GM19240 (cell line): ENCODE measurements around the gene SPRED3.
"Not testable (repeated sequence)": the region's sequence is repeated elsewhere in the genome, so short reads cannot be mapped to it uniquely, and the experiment has no call there.

Experiments
- DNase-seq: peaks from one replicate; pipeline ENCODE4 v3.0.0; 2011; ENCODE audit warnings: low spot score; ENCODE audit not compliant: insufficient read length

The SPRED3 gene

GRCh38 chr19:38389957-38390924 is 1.7 kb downstream of the SPRED3 start:
- no peak for DNase-seq

GRCh38 chr19:38391911-38392464 is 3.5 kb downstream of the SPRED3 start:
- DNase-seq = no peak

- DNase-seq = no peak
Measured at GRCh38 chr19:38392707-38393308, 4.3 kb downstream of the SPRED3 start.

- no peak for DNase-seq
Measured at GRCh38 chr19:38394488-38394887, 6.0 kb downstream of the SPRED3 start.

- DNase-seq = no peak
Measured at GRCh38 chr19:38395381-38396114, 7.1 kb downstream of the SPRED3 start.

- DNase-seq = no peak
Measured at GRCh38 chr19:38399081-38399480, 10.6 kb downstream of the SPRED3 start.

- no peak for DNase-seq
Measured at GRCh38 chr19:38399537-38399936, 11.0 kb downstream of the SPRED3 start.

GRCh38 chr19:38400361-38400760 is 11.9 kb downstream of the SPRED3 start:
- DNase-seq = no peak

- DNase-seq = no peak
Measured at GRCh38 chr19:38401148-38401547, 12.7 kb downstream of the SPRED3 start.

- no peak for DNase-seq
Measured at GRCh38 chr19:38402623-38402966, 14.1 kb downstream of the SPRED3 start.

- peak; percentile 100 for DNase-seq
Measured at GRCh38 chr19:38402967-38403674, 14.6 kb downstream of the SPRED3 start, which contains the start of gene FAM98C. TSS of gene FAM98C (plus strand) at chr19:38403093. CDS start at chr19:38403154, 61 bp downstream.

GRCh38 chr19:38404858-38405257 is 16.4 kb downstream of the SPRED3 start:
- no peak for DNase-seq

- no peak for DNase-seq
Measured at GRCh38 chr19:38405276-38405675, 16.8 kb downstream of the SPRED3 start.

GRCh38 chr19:38409631-38410133 is 21.2 kb downstream of the SPRED3 start:
- no peak for DNase-seq

- not testable (repeated sequence) for DNase-seq
Measured at GRCh38 chr19:38410407-38410806, 21.9 kb downstream of the SPRED3 start.

- DNase-seq = no peak
Measured at GRCh38 chr19:38411041-38411712, 22.7 kb downstream of the SPRED3 start.

GRCh38 chr19:38411898-38412297 is 23.4 kb downstream of the SPRED3 start:
- not testable (repeated sequence) for DNase-seq

GRCh38 chr19:38412491-38412890 is 24.0 kb downstream of the SPRED3 start:
- DNase-seq = no peak

GRCh38 chr19:38412961-38413360 is 24.5 kb downstream of the SPRED3 start:
- no peak for DNase-seq

- DNase-seq = no peak
Measured at GRCh38 chr19:38413416-38413815, 24.9 kb downstream of the SPRED3 start.
